HG03025 (cell line): ENCODE data around the gene TYMP.

Source experiments
- ATAC-seq: cut with Tn5 transposase; IDR thresholded peaks from one replicate; pipeline ENCODE4 v1.9.1; 2021; ENCODE audit warnings: mild to moderate bottlenecking, moderate library complexity; ENCODE audit not compliant: unreplicated experiment, low FRiP score

The TYMP gene

DNA sequence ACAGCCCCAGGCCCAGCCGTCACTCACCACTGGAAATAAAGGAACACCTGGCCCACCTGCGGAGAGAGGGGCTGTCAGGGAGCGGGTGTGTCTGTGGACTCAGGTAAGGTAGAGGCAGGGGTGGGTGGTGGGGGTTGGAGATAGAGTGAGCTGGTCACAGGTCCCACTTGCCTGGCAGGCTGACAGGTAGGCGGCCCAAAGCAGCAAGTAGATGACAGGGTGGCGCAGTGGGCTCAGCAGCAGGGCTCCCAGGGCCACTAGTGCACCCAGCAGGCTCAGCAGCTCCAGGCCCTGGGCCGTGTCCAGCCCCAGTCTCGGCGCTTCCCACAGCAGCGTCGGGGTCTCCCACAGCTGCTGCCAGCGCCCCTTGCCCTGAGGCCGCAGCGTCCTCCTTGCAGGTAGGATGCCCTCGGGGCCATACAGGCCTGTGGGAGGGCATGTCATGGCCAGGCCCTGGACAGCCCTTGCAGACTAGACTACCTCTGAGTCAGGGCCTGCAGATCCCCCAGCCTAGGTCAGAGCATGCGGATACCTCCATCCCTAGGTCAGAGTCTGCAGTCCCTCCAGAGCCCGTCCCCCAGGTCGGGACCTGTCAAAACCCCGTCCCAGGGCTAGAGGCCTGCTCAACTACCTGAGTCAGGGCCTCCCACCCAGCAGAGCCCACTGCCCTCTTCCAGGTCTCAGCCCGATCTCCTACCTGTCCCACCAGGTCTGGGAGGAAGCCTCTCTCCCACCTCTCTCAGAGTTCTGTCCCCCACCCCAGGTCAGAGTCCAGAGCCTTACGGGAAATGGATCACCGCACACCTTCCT is 23.0 kb downstream of the TYMP start:
- ATAC-seq = no peak

DNA sequence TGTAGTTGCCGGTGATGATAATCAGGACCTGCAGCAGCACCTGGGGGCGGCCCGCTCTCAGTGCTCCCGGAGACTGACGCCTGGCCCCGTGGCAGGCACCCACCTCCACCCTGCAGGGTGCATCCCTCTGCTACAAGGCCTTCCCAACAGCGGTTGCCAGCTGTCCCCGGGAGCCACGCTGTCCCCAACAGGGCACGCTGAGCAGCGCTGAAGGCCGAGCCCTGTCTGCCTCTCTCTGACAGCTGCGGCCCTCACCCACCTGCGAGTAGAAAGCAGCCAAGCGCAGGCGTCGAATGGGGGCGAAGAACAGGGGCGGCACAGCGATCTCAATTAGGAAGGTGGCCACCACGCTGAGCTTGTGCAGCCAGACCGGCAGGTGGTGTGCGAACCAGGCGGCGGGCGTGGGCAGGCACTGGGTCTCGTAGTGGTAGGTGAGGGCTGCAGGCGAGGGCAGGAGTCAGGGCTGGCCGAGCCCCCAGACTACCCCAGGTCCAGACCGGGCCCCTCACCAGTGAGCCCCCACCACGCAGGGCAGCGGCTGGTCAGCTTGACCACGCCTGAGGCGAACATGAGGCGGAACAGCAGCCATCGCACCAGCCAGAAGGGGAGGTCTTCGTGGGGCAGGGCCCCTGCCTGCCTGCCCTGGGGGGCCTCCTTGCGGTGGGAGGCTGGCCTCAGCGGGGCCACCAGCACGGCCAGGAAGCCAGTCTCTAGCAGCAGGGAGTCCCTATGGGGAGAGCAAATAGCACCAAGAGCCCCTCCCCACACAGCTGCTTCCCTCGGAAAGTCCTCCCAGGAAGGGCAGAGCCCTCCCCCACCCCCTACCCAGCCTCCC is 23.8 kb downstream of the TYMP start:
- ATAC-seq = no peak

DNA sequence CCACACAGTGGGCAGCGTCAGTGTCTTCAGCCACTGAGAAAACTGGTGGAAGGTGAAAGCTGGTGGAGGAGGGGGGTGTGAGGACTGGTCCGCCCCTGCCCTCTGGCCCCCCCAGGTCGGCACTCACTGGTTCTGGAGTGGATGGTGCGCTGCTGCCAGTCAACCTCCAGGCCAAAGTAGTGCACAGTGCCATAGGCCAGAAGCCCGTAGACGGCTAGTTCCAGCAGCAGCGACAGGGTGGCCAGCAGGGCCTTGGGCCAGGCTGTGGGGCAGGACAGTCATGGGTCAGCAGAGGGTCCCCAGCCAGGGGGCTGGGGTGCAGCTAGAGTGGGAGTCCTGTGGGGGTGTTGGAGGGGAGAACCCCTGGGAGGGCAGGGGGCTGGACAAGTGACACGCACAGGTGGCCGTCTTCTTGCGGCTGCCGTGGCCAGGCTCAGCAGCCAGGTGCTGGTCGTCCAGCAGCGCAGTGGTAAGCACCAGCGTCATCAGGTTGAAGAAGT is 24.5 kb downstream of the TYMP start:
- no peak for ATAC-seq

DNA sequence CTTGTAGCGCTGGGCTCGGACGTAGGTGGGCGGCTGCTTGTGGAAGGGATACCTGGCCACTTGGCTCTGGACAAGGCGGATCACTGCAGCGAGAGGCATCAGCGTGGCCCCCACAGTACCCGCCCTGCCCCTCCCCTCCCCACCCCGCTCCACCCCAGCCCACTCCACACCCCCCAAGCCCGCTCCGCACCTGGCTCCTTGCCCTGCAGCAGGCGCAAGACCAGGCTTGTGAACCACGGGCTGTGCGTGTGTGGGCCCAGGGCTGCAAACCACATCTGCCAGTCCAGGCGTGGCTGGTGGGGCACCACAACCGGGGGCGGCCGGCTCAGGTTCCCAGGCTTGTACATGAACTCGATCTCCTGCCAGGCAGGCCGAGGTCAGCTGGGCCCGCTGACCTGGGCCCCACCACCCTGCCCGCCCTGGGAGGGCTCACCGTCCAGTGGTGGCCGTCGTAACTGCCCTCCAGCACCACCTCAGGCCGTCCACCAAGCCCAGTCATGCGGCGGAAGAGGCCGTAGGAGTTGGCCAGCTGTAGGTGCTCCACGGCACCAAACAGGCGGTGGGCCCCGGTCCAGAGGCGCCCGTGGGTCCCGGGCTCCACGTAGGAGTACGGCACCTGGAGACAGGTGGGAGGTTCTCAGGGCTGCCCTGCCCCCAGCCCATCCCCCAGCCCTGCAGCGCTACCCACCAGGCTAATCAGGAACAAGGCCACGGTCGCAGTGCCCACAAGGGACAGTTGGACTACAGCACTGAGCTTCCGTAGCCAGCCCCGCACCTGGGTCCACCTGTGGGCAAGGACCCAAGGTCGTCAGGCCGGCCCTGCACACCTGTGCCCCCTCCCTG is 25.2 kb downstream of the TYMP start:
- no peak for ATAC-seq

DNA sequence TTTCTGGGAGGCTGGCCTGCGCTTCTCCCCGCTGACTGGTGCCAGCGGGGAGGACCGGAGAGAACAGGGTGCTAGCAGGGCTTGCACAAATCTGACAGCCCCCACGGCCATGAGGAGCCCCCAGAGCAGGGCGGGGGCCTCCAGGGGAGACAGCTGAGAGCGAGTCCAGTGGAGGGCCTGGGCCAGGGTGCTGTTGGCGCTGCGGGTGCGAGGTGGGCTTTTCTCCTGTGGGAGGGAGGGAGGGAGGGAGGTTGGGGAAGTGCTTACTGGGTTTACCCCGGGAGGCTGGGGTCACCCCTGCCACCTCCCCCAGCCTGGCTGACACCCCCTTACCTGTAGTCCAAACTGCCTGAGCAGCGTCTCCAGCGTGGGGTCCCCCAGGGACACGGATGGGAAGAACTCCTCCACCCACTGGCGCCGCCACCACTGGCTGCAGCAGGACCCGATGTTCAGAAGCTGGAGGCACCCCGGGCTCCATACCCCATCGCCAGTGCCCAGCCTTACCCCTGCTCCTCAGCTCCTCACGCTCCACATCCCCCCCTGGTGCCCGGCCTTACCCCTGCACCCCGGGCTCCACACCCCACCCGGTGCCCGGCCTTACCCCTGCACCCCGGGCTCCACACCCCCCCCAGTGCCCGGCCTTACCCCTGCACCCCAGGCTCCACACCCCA is 26.2 kb downstream of the TYMP start:
- ATAC-seq = no peak

DNA sequence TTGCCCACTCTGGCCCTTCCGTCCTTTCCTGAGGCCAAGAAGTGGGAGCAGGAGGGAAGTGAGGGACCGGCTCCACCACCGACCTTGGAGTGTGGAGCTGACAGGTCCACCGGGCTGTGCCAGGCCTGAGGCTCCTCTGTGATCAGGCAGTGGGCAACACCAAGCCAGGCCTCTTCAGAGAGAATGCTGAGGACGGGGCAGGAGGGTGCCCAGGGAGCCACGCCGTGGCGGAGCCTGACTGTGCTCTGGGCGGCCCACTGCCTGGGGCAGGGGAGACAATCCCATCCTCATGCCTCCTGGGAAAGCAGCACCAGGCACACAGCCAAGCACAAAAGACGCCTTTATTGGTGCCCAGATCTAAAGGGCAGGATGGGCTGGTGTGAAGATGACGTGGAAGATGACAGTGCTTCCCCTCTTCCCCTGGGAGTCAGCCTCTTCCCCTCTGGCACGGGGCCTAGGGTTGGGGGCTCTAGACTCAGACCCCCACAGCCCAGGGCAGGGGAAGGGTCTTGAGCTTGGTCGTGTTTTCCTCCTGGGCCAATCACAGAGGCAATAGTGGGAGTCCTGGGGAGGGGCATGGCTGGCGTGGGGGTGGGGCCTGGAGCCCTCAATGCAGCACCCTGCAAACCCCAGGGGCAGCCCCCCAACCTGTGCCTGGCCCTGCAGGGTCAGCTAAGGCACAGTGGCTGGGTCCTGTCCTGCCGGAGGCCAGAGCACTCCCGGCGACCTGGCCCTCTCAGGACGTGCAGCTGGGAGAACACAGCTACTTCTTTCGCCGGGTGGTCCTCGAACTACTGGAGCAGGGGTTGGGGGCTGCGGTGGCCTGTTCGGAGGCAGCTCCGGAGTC is 27.0 kb downstream of the TYMP start:
- no peak for ATAC-seq

DNA sequence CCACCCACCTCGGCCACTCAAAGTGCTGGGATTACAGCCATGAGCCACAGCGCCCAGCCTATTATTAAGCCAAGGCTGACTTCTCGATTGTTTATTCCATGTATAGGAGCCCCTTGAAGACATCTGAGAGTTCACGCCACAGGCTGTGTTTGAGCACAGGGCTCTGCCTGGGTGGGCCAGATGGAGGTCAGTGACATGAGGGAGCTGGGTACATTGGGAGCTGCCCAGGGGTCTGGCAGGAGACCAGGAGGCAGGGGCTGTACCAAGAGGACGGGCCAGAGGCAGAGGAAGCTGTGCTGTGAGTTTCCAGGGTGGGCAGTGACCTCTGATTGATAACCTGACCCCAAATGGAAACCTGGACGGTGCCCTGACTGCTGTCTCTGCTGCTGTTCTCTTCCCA is 27.7 kb downstream of the TYMP start:
- ATAC-seq = no peak

DNA sequence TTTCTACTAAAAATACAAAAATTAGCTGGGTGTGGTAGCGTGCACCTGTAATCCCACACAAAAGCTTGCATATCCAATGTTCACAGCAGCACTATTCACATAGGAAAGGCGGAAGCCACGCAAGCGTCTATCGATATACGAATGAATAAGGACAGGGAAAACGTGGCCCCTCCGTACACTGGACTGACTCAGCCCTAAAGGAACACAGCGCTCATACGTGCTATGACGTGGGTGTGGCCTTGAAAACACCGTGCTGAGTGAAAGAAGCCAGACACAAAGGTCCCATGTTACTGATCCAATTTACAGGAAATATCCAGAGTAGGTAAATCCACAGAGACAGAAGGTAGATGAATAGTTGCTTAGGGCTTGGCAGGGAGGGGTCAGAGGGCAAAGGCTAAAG is 29.4 kb downstream of the TYMP start:
- ATAC-seq = no peak

DNA sequence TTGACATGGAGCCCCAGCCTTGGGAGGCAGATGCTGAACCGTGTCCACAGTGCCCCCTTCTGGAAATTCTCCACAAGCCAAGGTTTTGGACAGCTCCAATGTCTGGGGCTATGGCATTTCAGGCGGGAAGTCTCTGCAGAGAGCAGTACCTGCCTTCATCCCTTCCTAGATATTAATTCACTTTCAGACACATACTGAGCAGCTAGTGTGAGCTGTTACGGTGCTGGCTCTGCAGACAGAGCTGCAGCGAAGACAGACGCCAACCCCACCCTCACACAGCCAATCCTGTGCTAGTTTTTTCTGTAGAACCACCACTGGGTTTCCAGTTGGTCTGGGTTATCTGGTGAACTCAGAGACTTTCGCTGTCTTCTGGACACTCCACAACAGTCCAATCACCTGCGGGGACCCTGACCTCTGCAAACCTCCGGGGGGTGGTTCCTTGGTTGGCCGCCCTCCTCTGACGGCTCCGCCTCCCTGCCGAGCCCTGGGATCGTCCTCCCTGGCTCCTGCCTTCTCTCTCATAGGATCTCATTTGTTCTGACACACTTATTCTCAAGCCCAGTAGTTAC is 31.4 kb downstream of the TYMP start:
- no peak for ATAC-seq

DNA sequence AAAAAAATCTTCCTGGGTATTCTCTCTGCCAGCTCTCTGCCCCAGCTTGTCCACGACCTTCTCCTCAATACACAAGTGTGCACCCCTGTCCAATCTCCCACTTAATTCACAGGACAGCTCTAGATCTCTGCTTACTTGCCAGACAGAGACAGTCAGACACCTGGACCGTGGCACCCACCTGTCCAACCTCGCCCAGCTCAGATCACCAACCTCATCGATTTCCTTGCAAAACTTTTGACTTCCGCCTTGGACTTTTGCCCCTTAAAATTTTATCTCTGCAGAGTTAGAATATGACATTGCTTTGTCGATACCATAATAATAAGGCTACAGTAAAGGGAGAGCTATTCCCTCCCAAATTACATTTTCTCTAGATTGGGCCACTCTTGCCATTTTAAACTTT is 32.7 kb downstream of the TYMP start:
- ATAC-seq = no peak

DNA sequence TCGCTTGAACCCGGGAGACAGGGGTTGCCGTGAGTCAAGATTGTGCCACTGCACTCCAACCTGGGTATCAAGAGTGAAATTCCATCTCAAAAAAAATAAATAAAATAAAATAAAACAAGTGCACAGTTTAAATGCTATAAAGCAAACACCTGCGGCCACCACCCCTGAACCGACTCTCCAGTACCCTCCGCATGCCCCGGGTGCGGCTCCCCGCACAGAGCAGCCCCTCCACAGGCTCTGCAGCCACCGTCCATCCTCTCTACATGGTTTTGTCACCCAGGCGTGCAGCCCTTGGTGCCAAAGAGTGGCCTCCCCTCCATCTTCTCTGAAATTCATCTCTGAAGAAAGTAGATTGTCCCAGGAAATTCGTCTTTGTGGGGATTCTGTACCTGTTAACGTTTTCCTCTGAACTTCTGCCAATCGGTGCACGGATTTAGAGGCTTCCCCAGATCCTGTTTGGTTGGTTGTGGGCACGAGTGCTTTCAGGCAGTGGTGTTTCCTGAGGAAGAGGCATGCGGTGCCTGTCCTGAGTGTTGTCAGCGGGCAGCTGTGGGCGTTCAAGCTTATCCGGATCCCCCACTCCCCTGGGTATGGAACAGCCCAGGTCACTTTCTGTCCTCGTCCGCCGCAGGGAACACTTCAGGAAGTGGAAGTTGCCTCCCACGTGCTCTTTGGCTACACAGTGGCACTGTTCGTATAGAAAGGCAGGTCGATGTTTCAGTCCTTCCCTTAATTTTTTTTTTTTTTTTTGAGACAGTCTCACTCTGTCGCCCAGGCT is 39.1 kb downstream of the TYMP start:
- no peak for ATAC-seq

DNA sequence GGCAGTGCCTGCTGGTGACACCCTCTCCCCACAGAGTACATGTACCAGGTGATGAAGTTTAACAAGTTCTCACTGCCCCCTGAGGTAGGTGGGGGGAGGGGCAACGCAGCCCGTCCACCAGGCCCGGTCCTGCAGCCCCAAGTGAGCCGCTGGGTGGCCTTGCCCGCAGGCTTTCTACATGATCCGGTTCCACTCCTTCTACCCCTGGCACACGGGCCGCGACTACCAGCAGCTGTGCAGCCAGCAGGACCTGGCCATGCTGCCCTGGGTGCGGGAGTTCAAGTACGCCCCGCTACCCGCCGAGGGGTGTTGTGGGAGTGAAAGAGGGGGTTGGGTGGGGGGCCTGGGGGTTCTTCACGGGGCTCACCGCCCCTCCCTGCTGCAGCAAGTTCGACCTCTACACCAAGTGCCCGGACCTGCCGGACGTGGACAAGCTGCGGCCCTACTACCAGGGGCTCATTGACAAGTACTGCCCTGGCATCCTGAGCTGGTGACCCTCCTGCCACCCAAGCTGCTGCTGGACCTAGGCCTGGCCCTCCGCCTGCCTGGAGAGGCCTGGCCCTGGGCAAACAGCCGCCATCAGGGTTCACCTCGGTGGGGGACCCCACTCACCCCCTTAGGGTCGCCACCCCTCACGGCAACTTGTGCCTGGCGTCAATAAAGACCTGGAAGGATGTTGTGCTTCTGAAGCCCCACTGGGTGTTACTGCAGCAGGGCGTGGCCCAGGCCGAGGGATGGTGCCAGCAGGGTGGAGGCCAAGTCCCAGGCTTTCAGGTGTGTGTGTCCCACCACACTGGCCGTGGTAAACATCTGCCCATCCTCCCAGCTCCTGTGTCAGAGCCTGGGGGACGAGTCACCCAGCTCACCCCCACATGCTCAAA is 40.2 kb downstream of the TYMP start:
- no peak for ATAC-seq

DNA sequence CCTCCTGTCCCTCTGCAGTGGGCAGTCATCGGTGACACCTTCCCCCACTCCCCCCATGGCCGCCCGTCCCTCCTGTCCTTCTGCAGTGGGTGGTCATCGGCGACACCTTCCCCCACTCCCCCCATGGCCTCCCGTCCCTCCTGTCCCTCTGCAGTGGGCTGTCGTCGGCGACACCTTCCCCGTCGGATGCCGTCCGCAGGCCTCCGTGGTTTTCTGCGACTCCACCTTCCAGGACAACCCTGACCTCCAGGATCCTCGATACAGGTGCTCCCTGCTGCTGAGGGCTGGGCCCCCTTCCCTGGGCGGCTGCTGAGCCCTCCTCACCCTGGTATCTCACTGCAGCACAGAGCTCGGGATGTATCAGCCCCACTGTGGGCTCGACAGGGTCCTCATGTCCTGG is 40.9 kb downstream of the TYMP start:
- ATAC-seq = no peak

DNA sequence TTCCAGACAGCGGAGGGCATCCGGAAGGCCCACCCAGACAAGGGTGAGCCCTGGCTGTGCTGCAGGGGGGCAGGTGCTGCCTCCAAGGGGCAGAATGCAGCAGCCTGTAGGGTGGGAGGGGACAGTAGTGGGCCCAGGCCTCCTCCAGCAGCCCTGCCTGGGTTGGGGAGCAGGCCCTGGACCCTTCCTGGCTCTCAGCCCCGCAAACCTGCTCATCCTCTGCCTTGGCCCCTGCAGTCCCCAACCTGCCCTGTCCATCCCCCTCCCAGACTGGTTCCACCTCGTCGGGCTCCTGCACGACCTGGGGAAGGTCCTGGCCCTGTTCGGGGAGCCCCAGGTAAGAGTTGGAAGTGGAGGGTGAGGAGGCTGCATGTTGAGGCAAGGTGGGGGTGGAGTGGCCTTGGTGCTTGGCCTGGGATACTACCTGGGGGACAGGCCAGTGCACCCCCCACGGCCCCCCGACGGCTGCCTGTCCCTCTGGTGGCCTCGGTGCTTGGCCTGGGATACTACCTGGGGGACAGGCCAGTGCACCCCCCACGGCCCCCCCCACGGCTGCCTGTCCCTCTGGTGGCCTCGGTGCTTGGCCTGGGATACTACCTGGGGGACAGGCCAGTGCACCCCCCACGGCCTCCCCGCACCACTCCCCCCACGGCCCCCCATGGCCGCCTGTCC is 41.7 kb downstream of the TYMP start:
- ATAC-seq = no peak

DNA sequence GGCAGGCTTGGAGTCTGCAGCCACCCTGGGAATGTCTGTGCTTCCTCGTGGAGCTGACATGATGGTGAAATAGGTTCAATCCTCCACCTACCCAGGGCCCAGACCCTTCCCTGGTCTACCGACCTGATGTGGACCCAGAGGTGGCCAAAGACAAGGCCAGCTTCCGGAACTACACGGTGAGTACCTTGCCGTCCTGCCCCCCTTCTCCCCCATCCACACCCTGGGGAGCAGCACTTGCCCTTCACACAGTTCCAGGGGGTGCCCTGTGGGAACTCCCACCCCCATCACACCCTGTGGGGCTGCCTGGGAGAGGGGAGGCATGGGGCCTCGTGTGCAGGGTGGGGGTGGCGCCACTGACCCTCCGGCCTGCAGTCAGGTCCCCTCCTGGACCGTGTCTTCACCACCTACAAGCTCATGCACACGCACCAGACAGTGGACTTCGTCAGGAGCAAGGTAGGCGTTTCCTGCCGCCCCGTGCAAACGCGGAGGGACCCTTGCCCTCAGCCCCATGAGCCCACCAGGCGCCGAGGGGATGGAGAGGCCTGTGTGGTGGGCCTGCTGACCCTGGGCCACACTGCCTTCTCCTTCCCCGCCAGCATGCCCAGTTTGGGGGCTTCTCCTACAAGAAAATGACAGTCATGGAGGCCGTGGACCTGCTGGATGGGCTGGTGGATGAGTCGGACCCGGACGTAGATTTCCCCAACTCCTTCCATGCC is 42.4 kb downstream of the TYMP start:
- ATAC-seq = no peak
